T-helper 22 cell (primary cell): Measurements from ENCODE around the gene IGFBPL1.
"Not testable (repeated sequence)": the region's sequence is repeated elsewhere in the genome, so short reads cannot be mapped to it uniquely, and the experiment has no call there.

Source experiments
- DNase-seq: peaks from one replicate; pipeline ENCODE4 v3.0.0-alpha.2; 2020; ENCODE audit warnings: low read depth

The IGFBPL1 gene, protein sequence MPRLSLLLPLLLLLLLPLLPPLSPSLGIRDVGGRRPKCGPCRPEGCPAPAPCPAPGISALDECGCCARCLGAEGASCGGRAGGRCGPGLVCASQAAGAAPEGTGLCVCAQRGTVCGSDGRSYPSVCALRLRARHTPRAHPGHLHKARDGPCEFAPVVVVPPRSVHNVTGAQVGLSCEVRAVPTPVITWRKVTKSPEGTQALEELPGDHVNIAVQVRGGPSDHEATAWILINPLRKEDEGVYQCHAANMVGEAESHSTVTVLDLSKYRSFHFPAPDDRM

DNA sequence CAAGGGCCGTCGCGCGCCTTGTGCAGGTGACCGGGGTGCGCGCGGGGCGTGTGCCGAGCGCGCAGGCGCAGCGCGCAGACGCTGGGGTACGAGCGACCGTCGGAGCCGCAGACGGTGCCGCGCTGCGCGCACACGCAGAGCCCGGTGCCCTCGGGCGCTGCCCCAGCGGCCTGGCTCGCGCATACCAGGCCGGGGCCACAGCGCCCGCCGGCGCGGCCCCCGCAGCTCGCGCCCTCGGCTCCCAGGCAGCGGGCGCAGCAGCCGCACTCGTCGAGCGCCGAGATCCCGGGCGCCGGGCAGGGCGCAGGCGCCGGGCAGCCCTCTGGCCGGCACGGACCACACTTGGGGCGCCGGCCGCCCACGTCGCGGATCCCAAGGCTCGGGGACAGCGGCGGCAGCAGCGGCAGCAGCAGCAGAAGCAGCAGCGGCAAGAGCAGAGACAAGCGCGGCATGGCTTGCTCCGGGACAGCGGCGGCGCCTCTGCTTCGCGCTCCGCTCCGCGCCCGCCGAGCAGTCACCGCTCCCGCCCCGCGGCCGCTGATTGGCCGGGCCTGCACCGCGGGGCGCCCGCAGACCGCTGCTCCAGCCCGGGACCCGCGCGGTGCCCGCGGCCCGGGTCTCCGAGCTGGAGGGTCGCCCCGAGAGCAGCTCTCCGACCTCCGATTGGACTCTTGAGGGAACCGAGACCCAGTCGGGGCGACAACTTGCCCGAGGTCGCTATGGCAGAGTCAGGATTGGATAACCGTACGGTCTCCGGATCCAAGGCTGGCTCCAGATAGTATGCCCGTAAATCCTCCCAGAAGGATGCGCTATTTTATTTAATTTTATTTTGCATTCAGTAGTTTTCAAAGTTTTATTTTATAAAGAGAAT is at the start of gene IGFBPL1:
TSS of gene IGFBPL1 (minus strand) at position 482 of the 871 bp plus-strand sequence. CDS start at position 452, 30 bp downstream.
- no peak for DNase-seq

DNA sequence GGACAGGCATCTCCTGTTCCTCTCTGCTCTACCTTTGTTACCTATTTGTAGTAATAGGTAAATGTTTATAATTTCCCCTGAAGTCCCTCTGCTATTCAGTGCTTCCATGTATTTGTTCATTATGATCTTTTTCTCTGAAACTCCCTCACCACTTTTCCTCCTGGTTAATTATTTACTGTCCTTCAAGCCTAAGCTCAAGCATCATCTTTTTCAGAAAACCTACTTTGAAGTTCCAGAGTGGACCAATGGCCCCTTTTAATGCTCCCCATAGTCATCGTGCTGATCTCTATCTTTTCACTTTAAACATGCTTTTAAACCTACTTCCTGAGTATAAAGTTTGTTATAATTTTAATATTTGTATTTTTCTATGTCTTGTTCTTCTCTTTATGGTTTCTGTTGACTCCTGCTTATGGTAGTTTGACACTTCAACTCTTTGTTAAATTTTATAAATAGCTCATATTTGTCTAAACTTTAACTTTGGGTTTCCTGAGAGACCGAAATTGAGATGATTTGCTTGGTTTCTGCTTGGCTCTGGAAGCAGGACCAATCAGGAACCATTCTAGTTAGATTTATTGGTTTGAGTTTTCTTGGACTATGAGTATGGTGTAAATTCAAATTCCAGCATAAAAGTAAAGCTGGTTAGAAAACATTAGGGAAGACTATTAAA is 48.5 kb upstream of the IGFBPL1 start:
- not testable (repeated sequence) for DNase-seq

DNA sequence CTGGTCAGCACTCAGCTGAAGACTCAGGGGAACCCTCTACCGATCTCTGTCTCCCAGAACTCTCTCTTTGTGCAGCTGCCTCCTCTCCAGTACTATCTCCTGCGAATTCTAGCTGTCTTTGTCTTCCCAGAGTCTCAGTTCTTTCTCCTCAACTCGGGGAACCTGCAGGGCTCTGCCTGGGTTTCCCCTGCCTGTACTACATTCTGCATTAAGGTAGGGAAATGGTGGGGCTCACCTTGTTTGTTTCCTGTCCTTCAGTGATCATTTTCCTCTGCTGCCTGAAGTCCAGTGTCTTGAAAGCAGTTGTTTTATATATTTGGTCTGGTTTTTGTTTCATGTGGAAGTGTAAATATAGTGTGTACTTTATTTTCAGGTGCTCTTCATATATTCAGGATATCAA is 43.1 kb upstream of the IGFBPL1 start:
- DNase-seq: no peak

DNA sequence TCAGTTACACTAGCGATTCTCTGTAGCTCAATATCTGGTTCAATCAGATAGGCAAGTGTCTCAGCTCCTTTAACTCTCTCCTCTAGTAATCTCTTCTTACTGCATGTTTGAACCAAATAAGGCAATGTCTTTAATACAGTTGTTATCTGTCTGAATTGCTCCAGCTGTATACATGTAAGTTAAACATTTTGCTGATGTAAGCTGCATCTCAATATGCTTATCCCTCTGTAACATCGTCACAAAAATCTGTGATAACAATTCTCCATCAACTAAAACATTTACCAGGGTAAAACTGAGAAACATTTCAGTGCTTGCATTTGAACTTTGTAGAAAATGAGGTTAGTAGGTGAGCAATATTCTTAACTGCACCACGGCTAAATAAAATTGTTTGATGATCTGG is 29.6 kb upstream of the IGFBPL1 start:
- DNase-seq: no peak

DNA sequence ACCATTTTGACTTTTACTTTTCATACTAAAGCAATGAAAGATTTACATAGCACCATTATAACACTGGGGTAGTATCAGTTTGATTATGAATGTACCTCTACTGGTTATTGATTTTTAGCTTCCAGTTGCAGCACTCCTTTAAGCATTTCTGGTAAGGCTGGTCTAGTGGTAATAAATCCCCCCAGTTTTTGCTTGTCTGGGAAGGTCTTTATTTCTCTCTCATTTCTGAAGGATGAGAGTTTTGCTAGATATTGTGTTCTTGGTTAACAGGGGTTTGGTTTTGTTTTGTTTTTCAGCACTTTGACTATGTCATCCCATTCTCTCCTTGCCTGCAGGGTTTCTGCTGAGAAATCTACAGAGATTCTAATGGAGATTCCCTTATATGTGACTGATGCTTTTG is 26.9 kb upstream of the IGFBPL1 start:
- DNase-seq: no peak

DNA sequence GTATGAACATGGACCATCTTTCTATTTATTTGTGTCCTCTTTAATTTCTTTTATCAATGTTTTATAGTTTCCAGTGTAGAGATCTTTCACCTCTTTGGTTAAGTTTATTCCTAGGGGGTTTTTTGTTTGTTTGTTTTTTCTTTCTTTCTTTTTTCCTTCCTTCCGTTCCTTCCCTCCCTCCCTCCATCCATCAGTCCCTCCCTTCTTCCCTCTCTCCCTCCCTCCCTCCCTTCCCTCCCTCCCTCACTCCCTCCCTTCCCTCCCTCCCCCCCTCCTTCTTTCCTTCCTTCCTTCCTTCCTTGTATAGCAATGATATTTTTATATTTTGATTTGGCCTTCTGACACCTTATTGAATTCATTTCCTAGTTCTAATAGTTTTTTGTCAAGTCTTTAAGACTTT is 23.4 kb upstream of the IGFBPL1 start:
- DNase-seq: no peak

DNA sequence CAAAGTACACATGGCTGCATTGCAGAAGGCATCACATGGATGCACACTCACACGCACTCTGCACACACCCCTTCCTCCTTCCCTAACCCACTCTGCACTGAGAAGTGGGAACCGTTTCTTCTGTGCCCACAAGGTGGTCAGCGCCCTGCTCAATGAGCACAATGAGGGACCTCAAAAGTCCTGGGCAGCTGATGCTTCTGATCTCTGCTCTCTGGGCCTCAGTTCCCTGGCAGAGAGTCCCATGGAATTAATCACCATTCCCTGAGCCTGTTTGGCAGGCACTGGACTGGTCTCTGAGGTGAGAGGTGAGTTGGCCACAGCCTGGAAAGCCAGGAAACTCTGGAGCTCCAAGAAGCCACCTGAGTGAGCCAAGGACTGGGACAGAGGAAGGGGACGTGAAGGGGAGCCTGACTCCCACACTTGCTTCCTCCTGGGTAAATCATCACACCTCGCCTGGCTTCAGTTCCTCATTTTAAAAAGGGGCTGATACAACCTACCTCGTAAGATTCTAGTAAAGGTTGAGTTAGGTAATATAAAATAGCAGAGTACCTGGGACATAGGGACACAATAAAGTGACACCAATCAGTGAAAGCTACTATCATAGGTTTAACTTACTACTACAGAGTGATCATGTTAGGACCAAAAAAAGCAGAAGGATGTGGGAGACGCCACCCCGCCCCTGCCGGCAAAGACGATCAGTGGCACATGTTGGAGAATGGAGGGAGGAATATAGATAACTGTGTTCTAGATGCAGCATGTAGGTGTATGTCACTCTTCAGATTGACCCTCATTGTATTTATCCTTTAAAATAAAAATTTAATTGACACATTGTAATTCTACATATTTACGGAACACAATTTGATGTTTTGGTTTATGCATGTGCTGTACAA is 21.1 kb upstream of the IGFBPL1 start:
- no peak for DNase-seq

DNA sequence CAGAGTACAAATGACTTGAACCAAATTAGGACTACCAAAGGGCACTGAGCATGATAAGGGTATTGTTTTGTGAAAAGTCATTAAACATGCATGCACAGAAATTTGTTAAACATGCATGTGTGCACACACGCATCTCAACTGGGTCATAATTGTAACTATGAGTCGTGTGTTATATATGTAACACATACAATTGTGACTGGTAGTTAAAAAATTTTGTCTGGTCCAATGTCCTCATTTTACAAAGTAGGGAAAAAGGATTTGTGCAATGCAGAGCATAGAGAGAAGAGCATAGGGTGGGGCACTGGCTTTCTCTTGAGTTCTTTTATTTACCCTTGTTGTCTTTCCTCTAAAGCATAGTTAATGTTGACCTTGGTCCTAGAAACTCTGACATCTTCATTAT is 19.3 kb upstream of the IGFBPL1 start:
- DNase-seq: no peak

DNA sequence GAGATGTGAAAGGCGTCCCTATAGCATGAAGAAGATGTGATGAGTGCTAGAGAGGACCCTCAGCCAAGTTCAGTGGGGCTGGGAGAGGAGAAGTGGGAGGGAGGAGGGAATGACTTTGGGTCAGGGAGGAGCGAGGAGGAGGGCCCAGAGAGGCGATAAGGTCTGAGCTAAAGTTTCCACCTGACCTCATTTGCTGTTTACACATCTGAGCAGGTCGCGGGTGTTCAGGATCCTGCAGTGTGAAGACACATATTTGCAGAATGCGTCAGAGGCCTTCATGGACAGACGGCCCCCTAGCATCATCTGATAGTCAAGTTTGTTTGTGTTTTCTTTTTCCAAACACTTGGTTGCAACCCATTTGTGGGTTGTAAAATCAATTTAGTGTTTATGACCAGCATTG is 18.9 kb upstream of the IGFBPL1 start:
- no peak for DNase-seq

DNA sequence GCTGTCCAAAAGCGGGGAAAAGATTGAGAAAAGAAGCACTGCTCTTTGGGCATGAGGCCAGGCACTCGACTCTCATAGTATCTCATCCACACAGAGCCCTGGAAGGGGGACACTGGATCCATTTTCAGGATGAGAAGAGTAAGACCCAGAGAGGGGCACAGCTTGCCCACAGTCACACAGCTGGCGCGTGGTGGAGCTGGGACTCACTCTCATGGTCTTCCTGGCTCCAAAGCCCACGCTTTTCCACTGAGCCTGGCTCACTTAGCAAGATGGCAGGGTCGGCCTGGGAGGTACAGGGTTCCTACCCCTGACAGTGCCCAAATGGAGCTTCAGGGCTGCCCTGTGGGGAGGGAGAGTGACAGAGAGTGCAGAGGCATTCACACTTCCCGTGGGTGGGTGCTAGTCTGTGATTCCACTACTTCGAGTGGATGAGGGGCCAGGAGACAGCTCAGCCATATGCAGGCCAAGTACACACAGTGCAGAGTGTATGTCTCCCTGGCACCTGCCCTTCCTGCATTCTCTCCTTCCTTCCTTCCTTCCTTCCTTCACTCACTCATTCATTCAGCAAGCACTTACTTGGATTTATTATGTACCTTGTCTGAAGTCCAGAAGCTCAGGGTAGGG is 18.3 kb upstream of the IGFBPL1 start:
- DNase-seq: no peak

DNA sequence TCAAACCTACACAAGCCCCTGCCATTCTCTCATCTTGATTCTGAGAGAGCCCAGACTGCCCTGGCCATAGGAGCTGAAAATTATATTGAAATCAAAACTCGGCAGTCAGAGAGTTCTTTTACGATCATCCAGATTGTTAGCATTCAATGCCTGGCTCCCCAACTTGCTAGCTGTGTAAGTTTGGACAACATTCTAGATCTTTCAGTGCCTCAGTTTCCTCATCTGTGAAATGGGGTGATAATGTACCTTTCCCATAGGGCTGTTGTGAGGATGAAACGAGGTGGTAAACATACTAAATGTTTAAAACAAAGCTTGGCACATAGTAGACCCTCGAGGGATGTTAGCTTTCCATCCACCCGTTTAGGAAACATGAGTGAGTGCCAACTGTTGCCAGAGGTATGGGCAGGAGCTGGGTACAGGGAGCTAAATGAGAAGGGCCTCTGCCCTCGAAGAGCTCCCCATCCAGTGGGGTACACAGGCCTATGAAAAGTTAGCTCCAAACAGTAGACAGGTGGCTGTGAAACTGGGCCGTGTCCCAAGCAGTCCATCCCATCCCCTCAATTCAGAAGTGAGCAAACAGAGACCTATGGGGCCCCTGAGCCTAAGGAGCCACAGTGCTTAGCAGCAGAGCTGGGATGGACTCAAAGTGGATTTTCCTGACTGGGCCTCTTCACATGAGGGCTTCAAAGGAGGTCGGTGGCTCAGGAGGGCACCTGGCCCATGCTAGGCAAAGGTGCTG is 17.3 kb upstream of the IGFBPL1 start:
- DNase-seq: no peak

DNA sequence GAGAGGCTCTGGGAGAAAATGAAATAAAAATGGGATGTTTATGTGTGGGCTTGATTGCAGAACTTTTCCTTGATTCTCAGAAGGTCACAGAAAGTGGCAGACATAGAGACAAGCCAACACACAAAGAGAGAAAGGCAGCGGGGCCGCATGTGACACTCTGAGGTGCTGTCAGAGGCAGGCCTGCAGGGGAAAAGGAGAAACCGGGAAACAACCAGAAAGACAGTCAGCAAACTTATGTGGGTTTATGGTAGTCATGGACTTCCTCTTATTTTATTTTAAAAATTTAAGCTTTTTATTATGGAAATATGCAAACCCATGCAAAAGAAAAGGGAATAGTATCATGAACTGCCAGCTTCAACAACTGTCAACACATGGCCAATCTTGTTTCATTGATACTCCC is 16.3 kb upstream of the IGFBPL1 start:
- DNase-seq: no peak

DNA sequence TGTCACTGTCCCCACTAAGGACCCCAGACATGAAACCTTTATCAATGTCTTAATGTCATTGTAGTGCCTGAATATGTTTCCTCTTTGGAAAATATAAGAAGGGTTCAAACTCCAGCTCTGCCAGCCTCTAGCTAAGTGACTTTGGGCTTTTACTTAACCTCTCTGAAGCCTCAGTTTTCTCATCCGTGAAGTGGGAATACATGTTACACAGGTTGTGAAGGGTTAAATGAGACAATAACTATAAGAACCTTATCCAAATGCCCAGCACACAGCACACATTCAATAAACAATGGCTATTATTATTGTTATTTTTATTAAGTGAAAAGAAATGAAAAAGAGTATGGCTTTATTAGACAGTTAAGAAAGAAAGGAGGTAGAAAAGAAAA is 15.7 kb upstream of the IGFBPL1 start:
- no peak for DNase-seq

DNA sequence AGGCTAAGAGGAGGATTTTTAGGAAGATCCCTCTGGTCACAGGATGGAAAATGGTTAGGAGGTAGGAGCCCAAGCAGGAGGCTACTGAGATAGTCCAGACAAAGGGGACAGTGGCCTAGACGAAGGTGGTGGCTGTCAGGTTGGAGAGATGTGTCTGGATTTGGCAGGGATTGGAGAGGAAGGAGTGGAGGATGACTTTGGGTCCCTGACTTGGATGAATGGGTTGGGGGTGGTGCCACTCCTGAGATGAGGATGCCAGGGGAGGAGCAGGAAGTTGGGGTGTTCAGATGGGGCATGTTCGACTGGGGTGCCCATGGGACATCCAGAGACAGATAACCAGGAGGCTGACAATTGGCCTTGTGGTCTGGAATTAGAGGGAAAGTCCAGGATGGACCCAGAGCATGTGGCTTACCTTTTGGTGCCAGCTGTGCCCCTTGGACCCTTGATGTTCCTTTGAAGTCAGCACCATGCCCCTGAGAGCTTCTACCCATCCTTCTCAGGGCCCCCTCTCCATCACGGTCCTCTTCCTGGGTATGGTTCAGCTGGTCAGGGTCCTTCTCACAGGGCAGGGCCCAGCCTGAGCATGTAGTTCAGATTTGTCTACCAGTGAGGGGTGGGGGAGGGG is 15.1 kb upstream of the IGFBPL1 start:
- no peak for DNase-seq

DNA sequence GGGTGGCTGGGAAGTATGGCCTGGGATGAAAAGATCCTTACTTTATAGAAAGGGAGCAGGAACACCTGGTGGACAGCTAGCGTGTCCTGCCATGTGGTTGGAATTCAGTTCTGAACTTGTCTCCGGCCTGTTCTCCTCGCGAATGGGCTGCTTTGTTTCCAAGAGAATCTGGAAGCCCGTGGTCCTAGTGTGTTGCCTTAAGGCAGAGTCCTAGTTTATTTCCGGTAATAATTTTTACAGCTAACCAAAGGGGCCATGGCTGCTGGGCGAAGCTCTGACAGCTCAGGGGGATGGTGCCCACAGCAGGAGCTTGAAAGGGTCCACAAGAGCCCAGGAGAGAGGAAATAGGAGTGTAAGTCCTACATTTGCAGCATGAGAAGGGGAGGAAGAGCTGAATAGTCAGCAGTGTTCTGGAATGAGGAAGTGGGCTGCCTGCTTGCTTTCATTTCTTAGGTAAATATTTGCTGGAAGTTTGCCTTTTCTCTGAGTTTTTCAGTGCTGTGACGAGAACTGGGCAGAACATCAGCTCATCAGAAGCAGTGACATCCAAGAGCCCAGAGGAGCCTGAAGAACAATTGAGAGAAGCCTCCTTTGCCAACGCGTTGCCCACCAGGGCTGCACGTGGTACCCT is 13.1 kb upstream of the IGFBPL1 start:
- DNase-seq: no peak

DNA sequence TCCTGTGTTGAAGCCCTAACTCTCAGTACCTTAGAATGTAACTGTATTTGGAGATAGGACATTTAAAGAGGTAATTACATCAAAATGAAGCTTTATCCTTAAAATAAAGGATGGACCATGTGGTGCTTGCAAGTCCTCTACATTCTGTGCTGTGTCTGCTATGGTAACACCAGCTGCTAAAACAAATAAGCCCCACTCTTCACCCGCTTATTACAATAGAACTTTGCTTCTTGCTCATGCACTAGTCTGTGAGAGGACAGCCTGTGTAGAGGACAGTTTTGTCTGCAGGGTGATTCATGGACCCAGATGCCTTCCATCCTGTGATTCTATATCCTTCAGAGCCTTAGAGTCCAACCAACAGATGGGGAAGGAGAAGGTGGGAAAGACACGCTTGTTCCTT is 12.5 kb upstream of the IGFBPL1 start:
- no peak for DNase-seq

DNA sequence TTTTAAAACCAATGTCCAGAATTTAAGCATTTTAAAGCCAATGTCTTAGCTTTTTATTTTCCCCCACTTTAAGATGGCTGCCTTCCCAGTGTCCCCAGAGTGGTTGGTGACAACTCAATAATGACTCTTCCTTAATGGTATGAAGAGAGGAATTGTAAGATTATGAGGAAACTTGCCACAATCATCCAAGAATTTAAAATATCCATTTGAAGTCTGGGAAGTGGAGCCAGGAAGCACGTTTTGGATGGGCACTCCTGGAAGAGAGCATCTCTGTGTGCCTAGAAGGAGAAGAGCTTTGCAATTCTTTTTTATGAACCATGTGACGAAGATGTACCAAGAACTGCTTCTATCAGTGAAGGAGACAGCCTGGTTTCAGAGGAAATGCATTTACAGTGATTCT is 11.3 kb upstream of the IGFBPL1 start:
- no peak for DNase-seq

DNA sequence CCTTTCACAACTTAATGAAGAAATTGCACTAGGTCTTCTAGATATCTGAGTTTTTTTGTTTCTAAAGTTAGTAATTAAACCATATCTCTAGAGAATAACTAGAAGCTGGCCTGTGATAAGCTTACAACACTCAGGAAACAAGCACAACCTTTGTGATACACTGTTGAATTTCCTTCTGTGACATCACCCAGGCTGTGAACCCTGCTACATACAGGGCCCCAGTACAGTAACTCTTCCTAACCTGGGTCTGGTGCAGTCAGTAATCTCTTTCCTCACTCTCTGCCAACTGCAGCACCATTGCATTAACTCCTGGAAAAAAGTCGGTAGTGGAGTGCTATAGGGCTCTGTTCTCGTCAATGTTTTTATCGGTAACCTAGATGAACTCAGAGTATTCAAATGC is 10.6 kb upstream of the IGFBPL1 start:
- no peak for DNase-seq

DNA sequence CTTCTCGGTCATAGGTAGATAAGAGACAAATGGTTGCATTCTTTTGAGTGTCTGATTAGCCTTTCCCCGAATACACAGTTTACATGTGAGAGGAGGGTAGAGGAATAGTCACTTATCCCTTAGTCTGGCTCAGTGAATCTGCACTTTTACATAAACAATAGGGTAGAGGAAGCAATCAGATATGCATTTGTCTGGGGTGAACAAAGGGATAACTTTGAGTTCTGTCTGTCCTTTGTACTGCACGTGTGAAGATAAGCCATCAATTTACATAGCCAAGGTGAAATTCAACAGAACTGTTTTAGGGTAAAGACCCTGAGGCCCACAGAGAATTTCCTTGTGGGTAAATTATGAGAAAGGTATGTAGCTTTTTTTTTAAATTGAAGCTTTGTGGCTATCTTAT is 10.1 kb upstream of the IGFBPL1 start:
- DNase-seq: no peak
